HepG2 (cell line): Measurements from ENCODE around the gene YY1. TPM values are rescaled to one million over a fixed set of nuclear protein-coding genes. Genes with fewer than 3 reads are reported as not detected.

ENCODE experiments used
- DBP ChIP-seq: sonication (generic); formaldehyde crosslinking; IDR thresholded peaks from 2 replicates; pipeline ENCODE4 v1.4.0; 2020; ENCODE audit warnings: missing genetic modification reagents; ENCODE audit errors: not compliant biosample characterization
- EEA1 ChIP-seq: sonication (generic); formaldehyde crosslinking; IDR thresholded peaks from 2 replicates; pipeline ENCODE4 v1.5.1; 2020; ENCODE audit warnings: mild to moderate bottlenecking, missing genetic modification reagents, borderline replicate concordance
- ELF1 ChIP-seq: sonication (generic); formaldehyde crosslinking; IDR thresholded peaks from 2 replicates; pipeline ENCODE4 v1.4.0; 2020; ENCODE audit warnings: missing genetic modification reagents
- HMG20A ChIP-seq: IDR thresholded peaks from 2 replicates; pipeline ENCODE4 v1.6.1; 2016; ENCODE audit warnings: borderline replicate concordance
- HNRNPK ChIP-seq: fragments of 200-400 bp; formaldehyde crosslinking; IDR thresholded peaks from 2 replicates; pipeline ENCODE4 v1.6.1; 2018; ENCODE audit warnings: low read length, low read depth, moderate library complexity, mild to moderate bottlenecking; ENCODE audit not compliant: poor library complexity, severe bottlenecking
- KLF11 ChIP-seq: IDR thresholded peaks from 2 replicates; pipeline ENCODE4 v1.6.1; 2016; ENCODE audit warnings: missing compliant biosample characterization
- KMT2B ChIP-seq: IDR thresholded peaks from 2 replicates; pipeline ENCODE4 v1.6.1; 2016; ENCODE audit warnings: missing genetic modification reagents, missing compliant biosample characterization
- MTA1 ChIP-seq: sonication (generic); formaldehyde crosslinking; IDR thresholded peaks from 2 replicates; pipeline ENCODE4 v1.4.0; 2020; ENCODE audit warnings: missing genetic modification reagents, mild to moderate bottlenecking, borderline replicate concordance
- PTBP1 ChIP-seq: fragments of 200-400 bp; formaldehyde crosslinking; IDR thresholded peaks from 2 replicates; pipeline ENCODE4 v1.6.1; 2018; ENCODE audit warnings: low read length, low read depth; ENCODE audit not compliant: poor library complexity, severe bottlenecking
- SRF ChIP-seq: IDR thresholded peaks from 2 replicates; pipeline ENCODE4 v1.6.1; 2011; ENCODE audit warnings: mild to moderate bottlenecking, low read depth, low read length, moderate library complexity
- U2AF1 ChIP-seq: fragments of 200-400 bp; formaldehyde crosslinking; optimal IDR thresholded peaks from 2 replicates; pipeline ENCODE3; 2017; ENCODE audit warnings: mild to moderate bottlenecking, low read depth, low read length
- ZBTB39 ChIP-seq: sonication (generic); formaldehyde crosslinking; IDR thresholded peaks from 2 replicates; pipeline ENCODE4 v1.5.0; 2020; ENCODE audit warnings: missing genetic modification reagents
- ZEB1 ChIP-seq: IDR thresholded peaks from 2 replicates; pipeline ENCODE4 v1.6.1; 2012; ENCODE audit warnings: mild to moderate bottlenecking, low read depth, inconsistent platforms; ENCODE audit not compliant: insufficient replicate concordance
- ZNF326 ChIP-seq: sonication (generic); formaldehyde crosslinking; IDR thresholded peaks from 2 replicates; pipeline ENCODE4 v1.4.0; 2020; ENCODE audit warnings: missing genetic modification reagents, borderline replicate concordance
- ZNF34 ChIP-seq: sonication (generic); formaldehyde crosslinking; IDR thresholded peaks from 2 replicates; pipeline ENCODE4 v1.4.0; 2020; ENCODE audit warnings: mild to moderate bottlenecking, missing genetic modification reagents, borderline replicate concordance
- ZNF430 ChIP-seq: sonication (generic); formaldehyde crosslinking; IDR thresholded peaks from 2 replicates; pipeline ENCODE4 v1.9.0; 2021; ENCODE audit warnings: mild to moderate bottlenecking, missing genetic modification reagents
- ZNF792 ChIP-seq: IDR thresholded peaks from 2 replicates; pipeline ENCODE4 v1.6.1; 2016
- polyA plus RNA-seq, 8 experiments: library from polyadenylated mRNA; depleted of rRNA in 3 of 8; stranded (reverse) in 7 of 8; unstranded in 1 of 8; fragments of >200 nt; fragmentation: Illumina TruSeq in 4 of 8; extraction: Trizol in 4 of 8; gene quantifications; 2 replicates each; pipeline versions ENCODE4 v1.2.1 to v1.2.3, GENCODE V29; 2011 to 2016; ENCODE audit warnings: low read depth in 4 of 8, missing spikeins in 1 of 8, mixed read lengths in 1 of 8; ENCODE audit not compliant: insufficient read depth in 1 of 8
- total RNA-seq, 5 experiments: library from RNA; depleted of rRNA; stranded (reverse); fragments of >200 nt; fragmentation: Illumina TruSeq; extraction: Trizol; gene quantifications; 2 replicates each; pipeline ENCODE4 v1.2.3, GENCODE V29; 2016; ENCODE audit warnings: low read depth in 1 of 5
- TF ChIP-seq, protein P1 (sequence below): sonication (generic); formaldehyde crosslinking; IDR thresholded peaks from 2 replicates; pipeline ENCODE4 v1.8.0; 2022; ENCODE audit warnings: low read depth, missing genetic modification reagents
- TF ChIP-seq, protein P2 (sequence below): sonication (generic); formaldehyde crosslinking; IDR thresholded peaks from 2 replicates; pipeline ENCODE4 v1.8.0; 2022; ENCODE audit warnings: missing genetic modification reagents, mild to moderate bottlenecking, borderline replicate concordance
- TF ChIP-seq, protein P3 (sequence below): sonication (generic); formaldehyde crosslinking; IDR thresholded peaks from 2 replicates; pipeline ENCODE4 v1.4.0; 2020; ENCODE audit warnings: missing genetic modification reagents, mild to moderate bottlenecking, borderline replicate concordance

YY1 gene
- total and polyA plus RNA-seq, 2 of the 13 experiments (the other 11 are each of a cell fraction or from before 2014, with no cell fraction given), result 29.4 to 68.1 TPM

GRCh38 chr14:100285021-100285912 lies 46.3 kb downstream of the YY1 start (continued):
- TF ChIP-seq, protein P1, sequence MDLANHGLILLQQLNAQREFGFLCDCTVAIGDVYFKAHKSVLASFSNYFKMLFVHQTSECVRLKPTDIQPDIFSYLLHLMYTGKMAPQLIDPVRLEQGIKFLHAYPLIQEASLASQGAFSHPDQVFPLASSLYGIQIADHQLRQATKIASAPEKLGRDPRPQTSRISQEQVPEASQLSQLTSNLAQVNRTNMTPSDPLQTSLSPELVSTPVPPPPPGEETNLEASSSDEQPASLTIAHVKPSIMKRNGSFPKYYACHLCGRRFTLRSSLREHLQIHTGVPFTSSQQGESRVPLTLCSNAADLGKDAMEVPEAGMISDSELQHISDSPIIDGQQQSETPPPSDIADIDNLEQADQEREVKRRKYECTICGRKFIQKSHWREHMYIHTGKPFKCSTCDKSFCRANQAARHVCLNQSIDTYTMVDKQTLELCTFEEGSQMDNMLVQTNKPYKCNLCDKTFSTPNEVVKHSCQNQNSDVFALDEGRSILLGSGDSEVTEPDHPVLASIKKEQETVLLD (CRISPR knock-in tag), result peak; percentile 28; the same call in 1 of the 2 replicates
- TF ChIP-seq MTA1, result peak; percentile 28; the same call in 1 of the 2 replicates
- TF ChIP-seq ZNF430 (CRISPR knock-in tag), result peak; percentile 51; the same call in 1 of the 2 replicates
- TF ChIP-seq U2AF1, result no peak
- TF ChIP-seq ZNF34 (CRISPR knock-in tag), result no peak
- TF ChIP-seq KMT2B, result 0 out of 2 replicates have a peak, but pooled peaks have one; percentile 46
- TF ChIP-seq ZEB1, result no peak
- TF ChIP-seq ZBTB39 (CRISPR knock-in tag), result no peak
- peak; percentile 84; the same call in 1 of the 2 replicates for TF ChIP-seq EEA1 (CRISPR knock-in tag)
- no peak for TF ChIP-seq SRF
- peak; percentile 87 for TF ChIP-seq HNRNPK
- no peak for TF ChIP-seq ELF1 (CRISPR knock-in tag)
- TF ChIP-seq DBP (CRISPR knock-in tag), result peak; percentile 84
- no peak for TF ChIP-seq ZNF326 (CRISPR knock-in tag)
- TF ChIP-seq KLF11 (CRISPR knock-in tag), result no peak
- no peak for TF ChIP-seq PTBP1
- 0 out of 2 replicates have a peak, but pooled peaks have one; percentile 30 for TF ChIP-seq ZNF792 (CRISPR knock-in tag)
- TF ChIP-seq HMG20A (CRISPR knock-in tag), result no peak
- TF ChIP-seq, protein P2, sequence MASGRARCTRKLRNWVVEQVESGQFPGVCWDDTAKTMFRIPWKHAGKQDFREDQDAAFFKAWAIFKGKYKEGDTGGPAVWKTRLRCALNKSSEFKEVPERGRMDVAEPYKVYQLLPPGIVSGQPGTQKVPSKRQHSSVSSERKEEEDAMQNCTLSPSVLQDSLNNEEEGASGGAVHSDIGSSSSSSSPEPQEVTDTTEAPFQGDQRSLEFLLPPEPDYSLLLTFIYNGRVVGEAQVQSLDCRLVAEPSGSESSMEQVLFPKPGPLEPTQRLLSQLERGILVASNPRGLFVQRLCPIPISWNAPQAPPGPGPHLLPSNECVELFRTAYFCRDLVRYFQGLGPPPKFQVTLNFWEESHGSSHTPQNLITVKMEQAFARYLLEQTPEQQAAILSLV (CRISPR knock-in tag), result peak; percentile 85; the same call in 1 of the 2 replicates
- TF ChIP-seq, protein P3, sequence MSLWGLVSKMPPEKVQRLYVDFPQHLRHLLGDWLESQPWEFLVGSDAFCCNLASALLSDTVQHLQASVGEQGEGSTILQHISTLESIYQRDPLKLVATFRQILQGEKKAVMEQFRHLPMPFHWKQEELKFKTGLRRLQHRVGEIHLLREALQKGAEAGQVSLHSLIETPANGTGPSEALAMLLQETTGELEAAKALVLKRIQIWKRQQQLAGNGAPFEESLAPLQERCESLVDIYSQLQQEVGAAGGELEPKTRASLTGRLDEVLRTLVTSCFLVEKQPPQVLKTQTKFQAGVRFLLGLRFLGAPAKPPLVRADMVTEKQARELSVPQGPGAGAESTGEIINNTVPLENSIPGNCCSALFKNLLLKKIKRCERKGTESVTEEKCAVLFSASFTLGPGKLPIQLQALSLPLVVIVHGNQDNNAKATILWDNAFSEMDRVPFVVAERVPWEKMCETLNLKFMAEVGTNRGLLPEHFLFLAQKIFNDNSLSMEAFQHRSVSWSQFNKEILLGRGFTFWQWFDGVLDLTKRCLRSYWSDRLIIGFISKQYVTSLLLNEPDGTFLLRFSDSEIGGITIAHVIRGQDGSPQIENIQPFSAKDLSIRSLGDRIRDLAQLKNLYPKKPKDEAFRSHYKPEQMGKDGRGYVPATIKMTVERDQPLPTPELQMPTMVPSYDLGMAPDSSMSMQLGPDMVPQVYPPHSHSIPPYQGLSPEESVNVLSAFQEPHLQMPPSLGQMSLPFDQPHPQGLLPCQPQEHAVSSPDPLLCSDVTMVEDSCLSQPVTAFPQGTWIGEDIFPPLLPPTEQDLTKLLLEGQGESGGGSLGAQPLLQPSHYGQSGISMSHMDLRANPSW, result no peak
